Mesendoderm (in vitro differentiated cells): ENCODE data around the gene LATS2.

Source experiments
- DNase-seq: peaks from one replicate; pipeline ENCODE4 v3.0.0; 2013
- H2AK5ac ChIP-seq: 2 replicates; pipeline ENCODE4 v1.6.1; 2013; ENCODE audit warnings: low read length, inconsistent platforms
- H2BK120ac ChIP-seq: 2 replicates; pipeline ENCODE4 v1.6.1; 2013; ENCODE audit warnings: low read depth, mild to moderate bottlenecking, low read length, moderate library complexity, mixed read lengths
- H2BK15ac ChIP-seq: replicated peaks from 2 replicates; pipeline ENCODE4 v1.6.1; 2013; ENCODE audit warnings: low read depth, mild to moderate bottlenecking, moderate library complexity
- H2BK5ac ChIP-seq: 2 replicates; pipeline ENCODE4 v1.6.1; 2013; ENCODE audit warnings: low read length, inconsistent platforms
- H3K18ac ChIP-seq: 2 replicates; pipeline ENCODE4 v1.6.1; 2013; ENCODE audit warnings: mild to moderate bottlenecking, low read length, mixed read lengths
- H3K23ac ChIP-seq: one replicate; pipeline ENCODE4 v1.6.1; 2013; ENCODE audit warnings: low read length
- H3K27ac ChIP-seq: 2 replicates; pipeline ENCODE4 v1.5.1; 2013; ENCODE audit warnings: low read depth, mild to moderate bottlenecking, inconsistent platforms, low read length, moderate library complexity
- H3K27me3 ChIP-seq: 2 replicates; pipeline ENCODE4 v1.6.1; 2013; ENCODE audit warnings: low read length, control low read depth, mild to moderate bottlenecking, inconsistent platforms; ENCODE audit not compliant: insufficient read depth, poor library complexity
- H3K36me3 ChIP-seq: 2 replicates; pipeline ENCODE4 v1.6.1; 2013; ENCODE audit warnings: low read length, inconsistent platforms; ENCODE audit not compliant: control insufficient read depth, insufficient read depth
- H3K4ac ChIP-seq: one replicate; pipeline ENCODE4 v1.6.1; 2013; ENCODE audit warnings: low read depth, mild to moderate bottlenecking, low read length, moderate library complexity
- H3K4me1 ChIP-seq: 2 replicates; pipeline ENCODE4 v1.6.1; 2013; ENCODE audit warnings: low read depth, low read length, inconsistent platforms; ENCODE audit not compliant: control insufficient read depth
- H3K4me2 ChIP-seq: 2 replicates; pipeline ENCODE4 v1.6.1; 2013; ENCODE audit warnings: low read length
- H3K4me3 ChIP-seq: 2 replicates; pipeline ENCODE4 v1.5.1; 2013; ENCODE audit warnings: mild to moderate bottlenecking, low read length
- H3K56ac ChIP-seq: one replicate; pipeline ENCODE4 v1.6.1; 2013; ENCODE audit warnings: low read length
- H3K79me1 ChIP-seq: 2 replicates; pipeline ENCODE4 v1.6.1; 2013; ENCODE audit warnings: low read length, inconsistent platforms
- H3K79me2 ChIP-seq: 2 replicates; pipeline ENCODE4 v1.6.1; 2013; ENCODE audit warnings: mild to moderate bottlenecking, low read length; ENCODE audit not compliant: control insufficient read depth, insufficient read depth
- H3K9ac ChIP-seq: 2 replicates; pipeline ENCODE4 v1.6.1; 2013; ENCODE audit warnings: low read length, inconsistent platforms
- H4K5ac ChIP-seq: one replicate; pipeline ENCODE4 v1.6.1; 2013; ENCODE audit warnings: low read length
- H4K8ac ChIP-seq: one replicate; pipeline ENCODE4 v1.6.1; 2013; ENCODE audit warnings: low read depth, mild to moderate bottlenecking, control low read depth, low read length, moderate library complexity
- WGBS: extraction: QIAGEN DNeasy Blood & Tissue Kit; methylation state at CpG from one replicate; pipeline ENCODE4 v1.1.7; 2013; ENCODE audit warnings: low lambda C conversion rate, missing lambda C conversion rate; ENCODE audit not compliant: insufficient coverage; ENCODE audit errors: extremely low coverage; 5-methylcytosine and 5-hydroxymethylcytosine counted together

Gene LATS2

DNA sequence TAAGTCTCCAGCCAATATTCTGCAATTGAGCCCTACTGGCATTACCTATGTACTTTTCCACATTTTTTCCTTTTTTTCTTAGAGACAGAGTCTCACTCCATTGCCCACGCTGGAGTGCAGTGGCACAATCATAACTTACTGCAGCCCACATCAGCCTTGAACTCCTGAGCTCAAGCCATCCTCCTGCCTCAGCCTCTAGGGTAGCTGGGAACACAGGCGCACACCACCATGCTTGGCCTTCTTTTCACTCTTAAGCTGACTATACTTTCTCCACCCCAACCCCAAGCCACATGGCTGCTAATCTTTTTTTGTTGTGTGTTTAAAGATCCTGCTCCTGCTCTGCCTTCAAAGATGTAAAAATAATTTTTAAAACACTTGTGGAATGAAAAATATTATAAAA lies 1.6 kb upstream of the LATS2 start:
- H2BK15ac ChIP-seq, result no peak overlapping the region
- no peak for DNase-seq
- H4K5ac ChIP-seq, result no peak overlapping the region
- no CpG with 5 or more reads among the region's 2 CpGs for WGBS
- no peak overlapping the region for H3K9ac ChIP-seq
- peaks cover 15% of the 10 kb centered on the region for H3K79me2 ChIP-seq
- no peak overlapping the region for H3K23ac ChIP-seq
- no peak overlapping the region for H4K8ac ChIP-seq
- no peak overlapping the region for H3K4me3 ChIP-seq
- no peak overlapping the region for H2AK5ac ChIP-seq
- peaks cover 2% of the 10 kb centered on the region for H3K79me1 ChIP-seq
- no peak overlapping the region for H3K27ac ChIP-seq
- H3K4me2 ChIP-seq, result no peak overlapping the region
- no peaks in the 10 kb centered on the region for H3K27me3 ChIP-seq
- H2BK5ac ChIP-seq, result no peak overlapping the region
- H3K4ac ChIP-seq, result no peak overlapping the region
- H3K36me3 ChIP-seq, result no peaks in the 10 kb centered on the region
- no peak overlapping the region for H3K56ac ChIP-seq
- H3K4me1 ChIP-seq, result no peaks in the 10 kb centered on the region
- H3K18ac ChIP-seq, result no peak overlapping the region
- no peak overlapping the region for H2BK120ac ChIP-seq

DNA sequence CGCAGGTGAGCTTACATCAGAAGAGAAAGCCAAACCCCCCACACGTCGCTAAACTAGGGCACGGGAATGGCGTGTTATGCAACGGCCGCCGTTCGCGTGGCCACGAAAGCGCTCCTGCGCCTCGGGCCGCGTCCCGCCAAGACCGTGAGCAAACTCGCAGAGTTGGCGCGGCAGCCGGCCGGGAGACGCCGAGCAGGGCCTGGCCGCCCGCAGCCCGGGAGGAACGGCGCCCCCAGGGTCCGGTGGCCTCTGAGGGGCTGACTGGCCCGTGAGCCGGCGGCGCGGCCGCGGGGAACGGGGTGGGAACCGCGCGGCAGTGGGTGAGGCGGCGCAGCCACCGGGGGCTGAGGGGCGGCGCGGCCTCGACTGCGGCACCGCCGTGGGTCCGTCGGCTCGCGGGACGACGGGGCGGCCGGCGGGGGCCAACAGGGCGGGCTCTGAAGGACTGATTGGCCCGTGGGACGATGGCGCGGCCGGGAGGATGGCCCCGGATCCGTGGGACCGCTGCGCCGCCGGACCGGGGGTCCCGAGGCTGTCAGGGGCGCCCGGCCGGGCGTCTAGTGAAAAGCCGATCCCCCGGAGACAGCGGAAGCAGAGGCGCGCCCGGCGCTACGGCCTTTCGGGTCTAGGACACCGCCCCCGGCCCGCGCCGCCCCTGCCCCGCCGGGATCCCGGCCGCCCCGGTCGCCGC lies 903 bp downstream of the LATS2 start:
- H2BK5ac ChIP-seq, result no peak overlapping the region
- peak overlapping the region; percentile 74 for H3K4ac ChIP-seq
- peak overlapping the region; percentile 99 for H3K18ac ChIP-seq
- no peak overlapping the region for H4K5ac ChIP-seq
- H3K23ac ChIP-seq, result peak overlapping the region; percentile 89
- peak overlapping the region; percentile 65 for H2BK120ac ChIP-seq
- peak overlapping the region; percentile 87 for H4K8ac ChIP-seq
- peaks cover 11% of the 10 kb centered on the region for H3K79me1 ChIP-seq
- H3K4me1 ChIP-seq, result no peaks in the 10 kb centered on the region
- no peak overlapping the region for H2AK5ac ChIP-seq
- peak overlapping the region; percentile 93 for H3K56ac ChIP-seq
- H3K27ac ChIP-seq, result peak overlapping the region; percentile 100
- peak overlapping the region; percentile 91 for H3K9ac ChIP-seq
- no CpG with 5 or more reads among the region's 100 CpGs for WGBS
- H3K4me3 ChIP-seq, result peak overlapping the region; percentile 86
- DNase-seq, result no peak
- peak overlapping the region; percentile 89 for H3K4me2 ChIP-seq
- no peak overlapping the region for H2BK15ac ChIP-seq
- no peaks in the 10 kb centered on the region for H3K27me3 ChIP-seq
- H3K36me3 ChIP-seq, result no peaks in the 10 kb centered on the region
- peaks cover 36% of the 10 kb centered on the region for H3K79me2 ChIP-seq

DNA sequence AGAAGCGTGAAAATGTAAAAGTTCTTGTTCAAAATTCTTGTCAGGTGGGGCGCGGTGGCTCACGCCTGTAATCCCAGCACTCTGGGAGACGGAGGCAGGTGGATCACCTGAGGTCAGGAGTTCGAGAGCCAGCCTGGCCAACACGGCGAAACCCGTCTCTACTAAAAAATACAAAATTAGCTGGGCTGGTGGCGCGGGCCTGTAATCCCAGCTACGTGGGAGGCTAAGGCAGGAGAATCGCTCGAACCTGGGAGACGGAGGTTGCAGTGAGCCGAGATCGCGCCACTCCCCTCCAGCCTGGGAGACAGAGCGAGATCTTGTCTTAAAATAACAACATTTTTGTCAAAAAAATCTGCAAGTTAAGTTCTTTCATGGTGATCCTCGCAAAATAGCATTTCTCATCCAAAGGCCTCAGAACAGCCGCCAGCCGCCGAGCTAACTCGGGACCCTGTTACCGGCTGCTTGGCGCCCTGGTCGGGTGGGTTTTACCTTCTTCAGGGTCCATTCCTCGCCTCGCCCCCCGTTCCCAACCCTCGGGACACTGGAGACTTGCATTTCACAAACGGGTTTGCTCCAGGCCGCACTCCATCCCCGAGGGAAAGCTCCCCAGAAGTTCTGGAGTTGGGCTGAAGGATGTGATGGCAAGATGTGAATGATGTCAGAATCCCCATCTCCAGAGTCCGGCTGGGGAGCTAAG lies 1.6 kb downstream of the LATS2 start:
- no peaks in the 10 kb centered on the region for H3K36me3 ChIP-seq
- H3K79me1 ChIP-seq, result peaks cover 11% of the 10 kb centered on the region
- H3K23ac ChIP-seq, result no peak overlapping the region
- peak overlapping the region; percentile 93 for H3K56ac ChIP-seq
- no peak overlapping the region for H3K4ac ChIP-seq
- H4K5ac ChIP-seq, result no peak overlapping the region
- H3K27me3 ChIP-seq, result no peaks in the 10 kb centered on the region
- WGBS, result no CpG with 5 or more reads among the region's 35 CpGs
- no peaks in the 10 kb centered on the region for H3K4me1 ChIP-seq
- H4K8ac ChIP-seq, result no peak overlapping the region
- peak; percentile 77 for DNase-seq
- no peak overlapping the region for H3K18ac ChIP-seq
- H2BK15ac ChIP-seq, result no peak overlapping the region
- no peak overlapping the region for H2BK5ac ChIP-seq
- H3K4me3 ChIP-seq, result peak overlapping the region; percentile 86
- peak overlapping the region; percentile 91 for H3K9ac ChIP-seq
- peak overlapping the region; percentile 89 for H3K4me2 ChIP-seq
- no peak overlapping the region for H2BK120ac ChIP-seq
- peak overlapping the region; percentile 100 for H3K27ac ChIP-seq
- no peak overlapping the region for H2AK5ac ChIP-seq
- H3K79me2 ChIP-seq, result peaks cover 40% of the 10 kb centered on the region

DNA sequence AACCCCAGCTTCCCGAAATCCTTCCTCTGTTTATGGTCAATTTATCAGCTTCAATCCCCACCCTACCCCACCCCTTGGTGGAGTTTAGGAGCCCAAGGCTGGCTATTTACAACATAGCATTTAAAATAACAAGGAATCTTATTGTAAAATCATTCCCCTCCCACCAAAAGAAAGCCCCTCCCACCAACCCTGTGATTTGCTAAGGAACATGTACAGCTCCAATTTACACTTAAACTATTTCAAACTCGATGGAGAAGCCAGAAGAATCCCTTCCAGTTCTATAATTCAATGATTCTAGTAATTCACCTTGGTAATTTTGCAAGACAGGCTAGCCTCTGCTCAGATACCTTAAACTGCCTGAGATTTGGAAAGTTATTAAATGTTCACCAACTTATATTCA lies 3.0 kb downstream of the LATS2 start:
- Histone ChIP-seq H2BK120ac (no peak overlapping the region), H3K23ac (no peak overlapping the region), H3K79me1 (peaks cover 12% of the 10 kb centered on the region), H4K5ac (no peak overlapping the region), H3K4ac (no peak overlapping the region), H3K79me2 (peaks cover 53% of the 10 kb centered on the region), H3K4me3 (no peak overlapping the region), H3K9ac (no peak overlapping the region), H4K8ac (no peak overlapping the region), H3K18ac (no peak overlapping the region), H2AK5ac (no peak overlapping the region), H3K4me1 (no peaks in the 10 kb centered on the region), H2BK15ac (no peak overlapping the region), H3K4me2 (no peak overlapping the region), H3K56ac (no peak overlapping the region), H3K36me3 (no peaks in the 10 kb centered on the region), H2BK5ac (no peak overlapping the region), H3K27ac (no peak overlapping the region), H3K27me3 (no peaks in the 10 kb centered on the region)
- DNase-seq, result no peak
- no CpG with 5 or more reads among the region's 2 CpGs for WGBS

DNA sequence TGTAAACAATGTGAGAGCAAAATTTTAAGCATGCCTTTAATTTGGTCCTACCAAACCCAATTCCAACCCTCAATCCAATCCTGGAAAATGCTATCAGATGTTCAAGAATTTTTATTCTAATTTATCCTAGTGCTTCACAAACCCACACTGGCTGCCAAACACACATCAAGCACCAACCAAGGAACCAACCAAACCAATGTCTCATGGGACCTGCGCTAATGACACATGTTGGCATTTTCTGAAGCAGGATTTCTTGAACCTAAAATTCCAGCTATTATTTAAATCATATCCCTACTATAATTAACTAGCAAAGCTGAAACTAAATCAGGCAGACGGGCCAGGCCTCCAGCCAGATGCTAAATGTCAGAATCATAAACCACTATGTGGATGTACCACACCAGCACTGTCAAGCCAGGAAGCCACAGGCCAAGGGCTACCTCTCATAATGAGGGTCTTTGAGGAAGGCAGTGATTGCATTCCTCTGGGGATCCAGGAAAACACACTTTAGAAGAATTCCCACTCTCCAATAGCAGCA lies 5.8 kb downstream of the LATS2 start:
- WGBS, result no CpG with 5 or more reads among the region's 2 CpGs
- no peak overlapping the region for H3K4ac ChIP-seq
- H2AK5ac ChIP-seq, result no peak overlapping the region
- no peak overlapping the region for H3K4me2 ChIP-seq
- H2BK120ac ChIP-seq, result no peak overlapping the region
- H4K5ac ChIP-seq, result no peak overlapping the region
- no peaks in the 10 kb centered on the region for H3K36me3 ChIP-seq
- H3K4me1 ChIP-seq, result no peaks in the 10 kb centered on the region
- no peak for DNase-seq
- H3K4me3 ChIP-seq, result no peak overlapping the region
- H3K9ac ChIP-seq, result no peak overlapping the region
- peaks cover 25% of the 10 kb centered on the region for H3K79me1 ChIP-seq
- H3K56ac ChIP-seq, result no peak overlapping the region
- H3K27me3 ChIP-seq, result no peaks in the 10 kb centered on the region
- peaks cover 76% of the 10 kb centered on the region for H3K79me2 ChIP-seq
- no peak overlapping the region for H2BK15ac ChIP-seq
- H3K18ac ChIP-seq, result no peak overlapping the region
- no peak overlapping the region for H3K23ac ChIP-seq
- H4K8ac ChIP-seq, result no peak overlapping the region
- H2BK5ac ChIP-seq, result no peak overlapping the region
- H3K27ac ChIP-seq, result no peak overlapping the region
